ENCODE data around the gene FRMD3. TPM values are rescaled to one million over a fixed set of nuclear protein-coding genes. Genes with fewer than 3 reads are reported as not detected.

FRMD3 gene
- total and polyA plus RNA-seq, 2 donors (not counting 3 experiments of a cell fraction or from before 2014, with no cell fraction given), result 3.0 to 6.1 TPM

GRCh38 chr9:83526901-83527300 lies 11.3 kb downstream of the FRMD3 start:
- ChIA-PET POLR2A (no interaction called here), CTCF (interaction anchor here (1.0 to 4.2 kb wide), 4 partner anchors 8 to 192 kb away, joined by 3 to 16 read pairs (median 4); no protein-coding TSS in a partner anchor)
- Histone ChIP-seq H3K4me3 (replicated peaks in 1 of 3; ENCODE audit: insufficient read depth in 1 of 3, low read depth in 1 of 3, low read length in 3 of 3) (no peak overlapping the region), H3K4me2 (ENCODE audit: insufficient read depth, low read length) (no peak overlapping the region), H3K9me3 (replicated peaks; ENCODE audit: control insufficient read depth, insufficient read depth, low read length) (no peaks in the 10 kb centered on the region), H4K20me1 (replicated peaks; ENCODE audit: control insufficient read depth, extremely low read depth, insufficient read depth, low read length) (no peaks in the 10 kb centered on the region), H3K9me1 (replicated peaks; ENCODE audit: control insufficient read depth, extremely low read depth, insufficient read depth, low read length) (no peaks in the 10 kb centered on the region), H2AFZ (ENCODE audit: low read depth, low read length) (no peak overlapping the region), H3K9ac (replicated peaks; ENCODE audit: extremely low read depth, insufficient read depth, low read length) (no peak overlapping the region), H3K27me3 (ENCODE audit: control insufficient read depth in 2 of 2, insufficient read depth in 2 of 2, low read length in 2 of 2) (peaks cover 0 to 2% of the 10 kb centered on the region in 2 experiments), H3K79me2 (ENCODE audit: control insufficient read depth, insufficient read depth, low read length) (no peaks in the 10 kb centered on the region), H3K27ac (ENCODE audit: insufficient read depth, low read depth, low read length) (no peak overlapping the region), H3K36me3 (ENCODE audit: control insufficient read depth in 2 of 2, extremely low read depth in 1 of 2, insufficient read depth in 2 of 2, low read length in 2 of 2) (no peaks in the 10 kb centered on the region), H3K4me1 (ENCODE audit: control insufficient read depth, extremely low read depth, insufficient read depth, low read length) (no peaks in the 10 kb centered on the region)
- no peak for FAIRE-seq
- dilution Hi-C loops (cut with MboI; ENCODE audit: extremely low pct_ligation_motif_present, low sequenced_read_pairs) (no loop called here), intact Hi-C loops (cut with micrococcal nuclease) (no loop called here)
- TF ChIP-seq MAX (IDR thresholded peaks at IDR 0.05; ENCODE audit: insufficient read depth, insufficient read length) (no peak), CTCF (IDR thresholded peaks at IDR 0.05; ENCODE audit: extremely low read depth in 1 of 2, insufficient read depth in 1 of 2, low read depth in 1 of 2, low read length in 2 of 2) (no peak), JUN (IDR thresholded peaks at IDR 0.05; ENCODE audit: borderline replicate concordance, insufficient read depth, insufficient read length, low read depth) (no peak), FOS (IDR thresholded peaks at IDR 0.05; ENCODE audit: borderline replicate concordance, insufficient read depth, low read length) (no peak), GATA2 (IDR thresholded peaks at IDR 0.05; ENCODE audit: insufficient read depth, insufficient read length, low read depth, low read length) (no peak), EZH2 (IDR thresholded peaks at IDR 0.05; ENCODE audit: borderline replicate concordance, low read depth, low read length, severe bottlenecking) (no peak), POLR2A (IDR thresholded peaks at IDR 0.05; ENCODE audit: low read depth, low read length) (no peak), POLR2AphosphoS5 (IDR thresholded peaks at IDR 0.05; ENCODE audit: insufficient read depth, low read depth, low read length) (no peak), MYC (IDR thresholded peaks at IDR 0.05; ENCODE audit: low read depth, low read length) (no peak)
- no TSS peak for BruUV-seq (replicated peaks)
- no peak for DNase-seq (ENCODE audit: low read depth, low spot score)

Data from endothelial cell of umbilical vein (primary cell).